ENCODE results near the gene SLC7A14.

SLC7A14 gene

GRCh38 chr3:170528726-170529125 is 57.1 kb downstream of the SLC7A14 start:
- no peaks in the 10 kb centered on the region for H3K4me1 ChIP-seq (ENCODE audit: control extremely low read depth in 1 of 4, control insufficient read depth in 4 of 4, insufficient read depth in 4 of 4, low read length in 3 of 4)
- DNase-seq: no peak
- H3K27me3 ChIP-seq (replicated peaks in 2 of 5; ENCODE audit: control insufficient read depth in 4 of 5, insufficient read depth in 5 of 5, low read length in 4 of 5): peaks cover 0 to 2% (median 0%) of the 10 kb centered on the region in 5 experiments
- POLR2A ChIA-PET: no interaction called here
- H3K4me3 ChIP-seq (ENCODE audit: control insufficient read depth in 1 of 7, extremely low read depth in 1 of 7, insufficient read depth in 4 of 7, low read depth in 2 of 7, low read length in 6 of 7): no peak overlapping the region
- WGBS (ENCODE audit: insufficient coverage): 98% methylated on average over 6 of the region's 8 CpGs
- CTCF ChIA-PET: no interaction called here
- H3K27ac ChIP-seq (ENCODE audit: insufficient read depth in 1 of 2, low read depth in 1 of 2, low read length in 2 of 2, poor library complexity in 1 of 2, severe bottlenecking in 2 of 2): no peak overlapping the region
- H3K9me3 ChIP-seq (ENCODE audit: control extremely low read depth in 1 of 5, control insufficient read depth in 4 of 5, insufficient read depth in 2 of 5, low read depth in 1 of 5, low read length in 4 of 5): peaks cover 0 to 2% (median 0%) of the 10 kb centered on the region in 5 experiments
- no peaks in the 10 kb centered on the region for H3K36me3 ChIP-seq (ENCODE audit: control insufficient read depth in 4 of 4, insufficient read depth in 4 of 4, low read length in 3 of 4)

- ChIA-PET POLR2A (no interaction called here), CTCF (no interaction called here)
- Histone ChIP-seq H3K36me3 (ENCODE audit: control insufficient read depth in 4 of 4, insufficient read depth in 4 of 4, low read length in 3 of 4) (no peaks in the 10 kb centered on the region), H3K9me3 (ENCODE audit: control extremely low read depth in 1 of 5, control insufficient read depth in 4 of 5, insufficient read depth in 2 of 5, low read depth in 1 of 5, low read length in 4 of 5) (peaks cover 0 to 2% (median 0%) of the 10 kb centered on the region in 5 experiments), H3K27me3 (replicated peaks in 2 of 5; ENCODE audit: control insufficient read depth in 4 of 5, insufficient read depth in 5 of 5, low read length in 4 of 5) (peaks cover 0 to 2% (median 0%) of the 10 kb centered on the region in 5 experiments), H3K27ac (ENCODE audit: insufficient read depth in 1 of 2, low read depth in 1 of 2, low read length in 2 of 2, poor library complexity in 1 of 2, severe bottlenecking in 2 of 2) (no peak overlapping the region), H3K4me3 (ENCODE audit: control insufficient read depth in 1 of 7, extremely low read depth in 1 of 7, insufficient read depth in 4 of 7, low read depth in 2 of 7, low read length in 6 of 7) (no peak overlapping the region), H3K4me1 (ENCODE audit: control extremely low read depth in 1 of 4, control insufficient read depth in 4 of 4, insufficient read depth in 4 of 4, low read length in 3 of 4) (no peaks in the 10 kb centered on the region)
- no peak for DNase-seq
These were observed 61.8 kb downstream of the SLC7A14 start for GRCh38 chr3:170524073-170524472.

- POLR2A ChIA-PET: no interaction called here
- Histone ChIP-seq H3K4me3 (ENCODE audit: control insufficient read depth in 1 of 7, extremely low read depth in 1 of 7, insufficient read depth in 4 of 7, low read depth in 2 of 7, low read length in 6 of 7) (no peak overlapping the region), H3K9me3 (ENCODE audit: control extremely low read depth in 1 of 5, control insufficient read depth in 4 of 5, insufficient read depth in 2 of 5, low read depth in 1 of 5, low read length in 4 of 5) (peaks cover 0 to 2% (median 0%) of the 10 kb centered on the region in 5 experiments), H3K27me3 (replicated peaks in 2 of 5; ENCODE audit: control insufficient read depth in 4 of 5, insufficient read depth in 5 of 5, low read length in 4 of 5) (peaks cover 0 to 2% (median 0%) of the 10 kb centered on the region in 5 experiments), H3K27ac (ENCODE audit: insufficient read depth in 1 of 2, low read depth in 1 of 2, low read length in 2 of 2, poor library complexity in 1 of 2, severe bottlenecking in 2 of 2) (no peak overlapping the region), H3K36me3 (ENCODE audit: control insufficient read depth in 4 of 4, insufficient read depth in 4 of 4, low read length in 3 of 4) (no peaks in the 10 kb centered on the region), H3K4me1 (ENCODE audit: control extremely low read depth in 1 of 4, control insufficient read depth in 4 of 4, insufficient read depth in 4 of 4, low read length in 3 of 4) (no peaks in the 10 kb centered on the region)
- WGBS (ENCODE audit: insufficient coverage): 8% methylated on average over 2 of the region's 2 CpGs
- peak in 2 of 3 donors; percentile 11 to 21 for DNase-seq
- CTCF ChIA-PET: no interaction called here
These were observed 62.6 kb downstream of the SLC7A14 start for GRCh38 chr3:170523248-170523647.

- DNase-seq: no peak
- H3K27me3 ChIP-seq (replicated peaks in 2 of 5; ENCODE audit: control insufficient read depth in 4 of 5, insufficient read depth in 5 of 5, low read length in 4 of 5): peaks cover 0 to 1% (median 0%) of the 10 kb centered on the region in 5 experiments
- H3K9me3 ChIP-seq (ENCODE audit: control extremely low read depth in 1 of 5, control insufficient read depth in 4 of 5, insufficient read depth in 2 of 5, low read depth in 1 of 5, low read length in 4 of 5): peaks cover 0 to 2% (median 0%) of the 10 kb centered on the region in 5 experiments
- WGBS (ENCODE audit: insufficient coverage): 100% methylated on average over 1 of the region's 2 CpGs
- H3K4me3 ChIP-seq (ENCODE audit: control insufficient read depth in 1 of 7, extremely low read depth in 1 of 7, insufficient read depth in 4 of 7, low read depth in 2 of 7, low read length in 6 of 7): no peak overlapping the region
- H3K36me3 ChIP-seq (ENCODE audit: control insufficient read depth in 4 of 4, insufficient read depth in 4 of 4, low read length in 3 of 4): no peaks in the 10 kb centered on the region
- H3K27ac ChIP-seq (ENCODE audit: insufficient read depth in 1 of 2, low read depth in 1 of 2, low read length in 2 of 2, poor library complexity in 1 of 2, severe bottlenecking in 2 of 2): no peak overlapping the region
- ChIA-PET CTCF (no interaction called here), POLR2A (no interaction called here)
- H3K4me1 ChIP-seq (ENCODE audit: control extremely low read depth in 1 of 4, control insufficient read depth in 4 of 4, insufficient read depth in 4 of 4, low read length in 3 of 4): no peaks in the 10 kb centered on the region
These were observed 63.7 kb downstream of the SLC7A14 start for GRCh38 chr3:170522201-170522600.

GRCh38 chr3:170520996-170521395 is 64.9 kb downstream of the SLC7A14 start:
- POLR2A ChIA-PET: no interaction called here

GRCh38 chr3:170517242-170517945 is 68.5 kb downstream of the SLC7A14 start:
- ChIA-PET CTCF (no interaction called here), POLR2A (no interaction called here)
- WGBS (ENCODE audit: insufficient coverage): 100% methylated on average over 3 of the region's 3 CpGs

More at GRCh38 chr3:170520996-170521395, 64.9 kb downstream of the SLC7A14 start:
- CTCF ChIA-PET: no interaction called here
- Histone ChIP-seq H3K4me1 (ENCODE audit: control extremely low read depth in 1 of 4, control insufficient read depth in 4 of 4, insufficient read depth in 4 of 4, low read length in 3 of 4) (no peaks in the 10 kb centered on the region), H3K27me3 (replicated peaks in 2 of 5; ENCODE audit: control insufficient read depth in 4 of 5, insufficient read depth in 5 of 5, low read length in 4 of 5) (no peaks in the 10 kb centered on the region), H3K27ac (ENCODE audit: insufficient read depth in 1 of 2, low read depth in 1 of 2, low read length in 2 of 2, poor library complexity in 1 of 2, severe bottlenecking in 2 of 2) (no peak overlapping the region), H3K36me3 (ENCODE audit: control insufficient read depth in 4 of 4, insufficient read depth in 4 of 4, low read length in 3 of 4) (no peaks in the 10 kb centered on the region), H3K9me3 (ENCODE audit: control extremely low read depth in 1 of 5, control insufficient read depth in 4 of 5, insufficient read depth in 2 of 5, low read depth in 1 of 5, low read length in 4 of 5) (peaks cover 0 to 2% (median 0%) of the 10 kb centered on the region in 5 experiments), H3K4me3 (ENCODE audit: control insufficient read depth in 1 of 7, extremely low read depth in 1 of 7, insufficient read depth in 4 of 7, low read depth in 2 of 7, low read length in 6 of 7) (no peak overlapping the region)
- 0% methylated on average over 1 of the region's 2 CpGs for WGBS (ENCODE audit: insufficient coverage)
- peak; percentile 38 to 84 (median 67) for DNase-seq

GRCh38 chr3:170513642-170514041 is 72.2 kb downstream of the SLC7A14 start:
- no peaks in the 10 kb centered on the region for H3K4me1 ChIP-seq (ENCODE audit: control extremely low read depth in 1 of 4, control insufficient read depth in 4 of 4, insufficient read depth in 4 of 4, low read length in 3 of 4)
- ChIA-PET CTCF (no interaction called here), POLR2A (no interaction called here)
- H3K36me3 ChIP-seq (ENCODE audit: control insufficient read depth in 4 of 4, insufficient read depth in 4 of 4, low read length in 3 of 4): no peaks in the 10 kb centered on the region
- peaks cover 0 to 5% (median 0%) of the 10 kb centered on the region in 5 experiments for H3K27me3 ChIP-seq (replicated peaks in 2 of 5; ENCODE audit: control insufficient read depth in 4 of 5, insufficient read depth in 5 of 5, low read length in 4 of 5)
- H3K9me3 ChIP-seq (ENCODE audit: control extremely low read depth in 1 of 5, control insufficient read depth in 4 of 5, insufficient read depth in 2 of 5, low read depth in 1 of 5, low read length in 4 of 5): no peaks in the 10 kb centered on the region
- WGBS (ENCODE audit: insufficient coverage): 55% methylated on average over 1 of the region's 2 CpGs
- no peak overlapping the region for H3K4me3 ChIP-seq (ENCODE audit: control insufficient read depth in 1 of 7, extremely low read depth in 1 of 7, insufficient read depth in 4 of 7, low read depth in 2 of 7, low read length in 6 of 7)
- no peak for DNase-seq
- H3K27ac ChIP-seq (ENCODE audit: insufficient read depth in 1 of 2, low read depth in 1 of 2, low read length in 2 of 2, poor library complexity in 1 of 2, severe bottlenecking in 2 of 2): no peak overlapping the region

More at GRCh38 chr3:170517242-170517945, 68.5 kb downstream of the SLC7A14 start:
- no peaks in the 10 kb centered on the region for H3K36me3 ChIP-seq (ENCODE audit: control insufficient read depth in 4 of 4, insufficient read depth in 4 of 4, low read length in 3 of 4)
- H3K27me3 ChIP-seq (replicated peaks in 2 of 5; ENCODE audit: control insufficient read depth in 4 of 5, insufficient read depth in 5 of 5, low read length in 4 of 5): peaks cover 0 to 5% (median 0%) of the 10 kb centered on the region in 5 experiments
- DNase-seq: no peak
- H3K27ac ChIP-seq (ENCODE audit: insufficient read depth in 1 of 2, low read depth in 1 of 2, low read length in 2 of 2, poor library complexity in 1 of 2, severe bottlenecking in 2 of 2): no peak overlapping the region
- no peaks in the 10 kb centered on the region for H3K9me3 ChIP-seq (ENCODE audit: control extremely low read depth in 1 of 5, control insufficient read depth in 4 of 5, insufficient read depth in 2 of 5, low read depth in 1 of 5, low read length in 4 of 5)
- no peaks in the 10 kb centered on the region for H3K4me1 ChIP-seq (ENCODE audit: control extremely low read depth in 1 of 4, control insufficient read depth in 4 of 4, insufficient read depth in 4 of 4, low read length in 3 of 4)
- H3K4me3 ChIP-seq (ENCODE audit: control insufficient read depth in 1 of 7, extremely low read depth in 1 of 7, insufficient read depth in 4 of 7, low read depth in 2 of 7, low read length in 6 of 7): no peak overlapping the region

All from common myeloid progenitor, CD34-positive (primary cell).